DOHH2 (cell line): Measurements from ENCODE around the gene FIGN.

Experiments
- EZH2phosphoT487 ChIP-seq: fragments of 200-600 bp; sonication (generic); IDR thresholded peaks from 2 replicates; pipeline ENCODE4 v1.6.1; 2017; ENCODE audit warnings: borderline replicate concordance, mild to moderate bottlenecking, antibody characterized with exemption, low read length, moderate library complexity, mixed read lengths
- TF ChIP-seq, protein P1 (sequence below): fragments of 200-600 bp; sonication (generic); IDR thresholded peaks from one replicate; pipeline ENCODE4 v1.5.1; 2014; ENCODE audit warnings: antibody characterized with exemption, mild to moderate bottlenecking, low read depth, low read length; ENCODE audit not compliant: poor library complexity, severe bottlenecking

DNA sequence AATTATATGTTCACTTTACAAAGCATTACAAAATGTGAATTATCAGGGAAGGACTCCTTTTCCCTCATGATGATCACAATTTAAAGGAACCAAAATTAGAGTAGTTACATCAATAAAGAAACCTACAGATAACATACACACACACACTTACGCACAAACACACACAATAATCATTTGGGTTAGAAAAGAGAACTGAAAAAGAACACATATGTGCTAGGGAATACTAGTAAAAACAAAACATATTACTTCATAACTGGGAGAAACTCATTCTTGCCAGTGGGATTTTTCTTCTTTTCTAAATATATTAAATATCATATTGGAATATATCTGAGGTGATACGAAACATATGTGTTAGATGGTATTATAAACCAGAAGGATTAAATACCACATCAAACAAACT, 42.3 kb downstream of the FIGN start:
- TF ChIP-seq, protein P1, sequence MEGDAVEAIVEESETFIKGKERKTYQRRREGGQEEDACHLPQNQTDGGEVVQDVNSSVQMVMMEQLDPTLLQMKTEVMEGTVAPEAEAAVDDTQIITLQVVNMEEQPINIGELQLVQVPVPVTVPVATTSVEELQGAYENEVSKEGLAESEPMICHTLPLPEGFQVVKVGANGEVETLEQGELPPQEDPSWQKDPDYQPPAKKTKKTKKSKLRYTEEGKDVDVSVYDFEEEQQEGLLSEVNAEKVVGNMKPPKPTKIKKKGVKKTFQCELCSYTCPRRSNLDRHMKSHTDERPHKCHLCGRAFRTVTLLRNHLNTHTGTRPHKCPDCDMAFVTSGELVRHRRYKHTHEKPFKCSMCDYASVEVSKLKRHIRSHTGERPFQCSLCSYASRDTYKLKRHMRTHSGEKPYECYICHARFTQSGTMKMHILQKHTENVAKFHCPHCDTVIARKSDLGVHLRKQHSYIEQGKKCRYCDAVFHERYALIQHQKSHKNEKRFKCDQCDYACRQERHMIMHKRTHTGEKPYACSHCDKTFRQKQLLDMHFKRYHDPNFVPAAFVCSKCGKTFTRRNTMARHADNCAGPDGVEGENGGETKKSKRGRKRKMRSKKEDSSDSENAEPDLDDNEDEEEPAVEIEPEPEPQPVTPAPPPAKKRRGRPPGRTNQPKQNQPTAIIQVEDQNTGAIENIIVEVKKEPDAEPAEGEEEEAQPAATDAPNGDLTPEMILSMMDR: no peak
- no peak for TF ChIP-seq EZH2phosphoT487
